ENCODE measurements around the gene AHCYL1. TPM values are rescaled to one million over a fixed set of nuclear protein-coding genes. Genes with fewer than 3 reads are reported as not detected.

Gene AHCYL1
- total RNA-seq, 1 experiment from 2014 or later, result 92.0 TPM

DNA sequence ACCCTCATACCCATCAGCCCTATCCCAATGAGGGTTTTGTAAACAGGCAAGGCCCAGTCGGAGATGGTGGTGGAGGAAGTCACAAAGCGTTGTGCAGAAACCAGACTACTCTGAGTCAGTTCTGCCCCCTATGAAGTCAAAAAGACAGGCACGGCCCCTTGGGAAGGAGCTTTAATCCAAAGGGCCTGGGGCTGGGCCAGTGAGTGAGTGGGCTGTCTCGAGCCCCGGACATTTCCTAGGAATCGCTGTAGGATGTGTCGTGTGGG is 442 bp upstream of the AHCYL1 start:
- no TSS peak for BruUV-seq (replicated peaks)
- Histone ChIP-seq H3K4me3 (replicated peaks in 1 of 2; ENCODE audit: low read depth in 1 of 2, low read length in 2 of 2) (peak overlapping the region; percentile 78 to 82), H3K27me3 (ENCODE audit: insufficient read depth, low read length) (no peaks in the 10 kb centered on the region), H3K4me2 (ENCODE audit: low read length) (peak overlapping the region; percentile 94), H3K4me1 (ENCODE audit: control insufficient read depth in 1 of 2, insufficient read depth in 2 of 2, low read length in 2 of 2) (peaks cover 6 to 35% of the 10 kb centered on the region in 2 experiments; a peak in 3 of 4 replicates), H3K9me2 (ENCODE audit: insufficient read depth) (no peaks in the 10 kb centered on the region), H3K36me3 (ENCODE audit: control insufficient read depth in 1 of 2, insufficient read depth in 2 of 2, low read length in 2 of 2) (peaks cover 0 to 5% of the 10 kb centered on the region in 2 experiments; a peak in 1 of 4 replicates), H3K79me2 (ENCODE audit: insufficient read depth, low read length) (peaks cover 42% of the 10 kb centered on the region), H3K9me3 (ENCODE audit: control insufficient read depth in 1 of 2, insufficient read depth in 1 of 2, low read depth in 1 of 2, low read length in 2 of 2) (no peaks in the 10 kb centered on the region), H3K9ac (ENCODE audit: low read length) (no peak overlapping the region), H3K27ac (ENCODE audit: low read depth, low read length) (no peak overlapping the region), H2AFZ (ENCODE audit: low read depth, low read length, poor library complexity, severe bottlenecking) (peak overlapping the region; percentile 52), H4K20me1 (ENCODE audit: insufficient read depth) (no peaks in the 10 kb centered on the region)
- ChIA-PET POLR2A (interaction anchor here (0.9 to 2.3 kb wide), 12 partner anchors 9 to 436 kb away, joined by 3 to 18 read pairs (median 6); partner anchors contain the start of genes GNAI3 and STRIP1), CTCF (interaction anchor here (0.8 to 9.0 kb wide), 30 partner anchors 9 to 476 kb away, joined by 3 to 396 read pairs (median 6); no protein-coding TSS in a partner anchor), RAD21 (ENCODE audit: low non-redundant PET in 1 of 2, low total read pairs in 2 of 2, uncharacterized antibody in 2 of 2, unreplicated experiment in 2 of 2) (interaction anchor here (0.6 to 1.6 kb wide), 12 partner anchors 27 to 438 kb away, joined by 3 to 56 read pairs (median 5); no protein-coding TSS in a partner anchor)
- TF ChIP-seq CTCF (IDR thresholded peaks at IDR 0.05 in 2 of 3, conservative IDR thresholded peaks at IDR 0.05 in 1 of 3; ENCODE audit: borderline replicate concordance in 1 of 3, insufficient read depth in 1 of 3, low read depth in 2 of 3, low read length in 2 of 3), result no peak
- peak; percentile 6; the same call in 1 of the 2 replicates for TF ChIP-seq CBX3 (IDR thresholded peaks at IDR 0.05; ENCODE audit: low read depth)
- DNase-seq (ENCODE audit: low read depth, low spot score) (no peak), ATAC-seq (peak; percentile 29)
- intact Hi-C loops (cut with micrococcal nuclease), result loop anchor here (1.0 to 5.0 kb wide), 6 partner anchors 27 to 438 kb away; no protein-coding TSS in a partner anchor

- Histone ChIP-seq H3K27ac (ENCODE audit: low read depth, low read length) (peak overlapping the region; percentile 66), H3K4me3 (replicated peaks in 1 of 2; ENCODE audit: low read depth in 1 of 2, low read length in 2 of 2) (peak overlapping the region; percentile 78 to 82), H3K36me3 (ENCODE audit: control insufficient read depth in 1 of 2, insufficient read depth in 2 of 2, low read length in 2 of 2) (peaks cover 0 to 5% of the 10 kb centered on the region in 2 experiments; a peak in 1 of 4 replicates), H3K79me2 (ENCODE audit: insufficient read depth, low read length) (peaks cover 56% of the 10 kb centered on the region), H3K4me1 (ENCODE audit: control insufficient read depth in 1 of 2, insufficient read depth in 2 of 2, low read length in 2 of 2) (peaks cover 6 to 24% of the 10 kb centered on the region in 2 experiments; a peak in 3 of 4 replicates), H3K9me2 (ENCODE audit: insufficient read depth) (no peaks in the 10 kb centered on the region), H3K9ac (ENCODE audit: low read length) (peak overlapping the region; percentile 94), H3K4me2 (ENCODE audit: low read length) (peak overlapping the region; percentile 94), H2AFZ (ENCODE audit: low read depth, low read length, poor library complexity, severe bottlenecking) (no peak overlapping the region), H3K9me3 (ENCODE audit: control insufficient read depth in 1 of 2, insufficient read depth in 1 of 2, low read depth in 1 of 2, low read length in 2 of 2) (no peaks in the 10 kb centered on the region), H3K27me3 (ENCODE audit: insufficient read depth, low read length) (no peaks in the 10 kb centered on the region), H4K20me1 (ENCODE audit: insufficient read depth) (no peaks in the 10 kb centered on the region)
- RAD21 ChIA-PET (ENCODE audit: low non-redundant PET in 1 of 2, low total read pairs in 2 of 2, uncharacterized antibody in 2 of 2, unreplicated experiment in 2 of 2), result interaction anchor here (0.8 to 1.6 kb wide), 7 partner anchors 18 to 439 kb away, joined by 3 to 56 read pairs (median 5); no protein-coding TSS in a partner anchor
- POLR2A ChIA-PET, result interaction anchor here (0.9 to 2.3 kb wide), 10 partner anchors 8 to 437 kb away, joined by 3 to 18 read pairs (median 6); partner anchors contain the start of genes GNAI3 and STRIP1
- DNase-seq (ENCODE audit: low read depth, low spot score) (no peak), ATAC-seq (no peak)
- CTCF ChIA-PET, result interaction anchor here (0.6 to 9.0 kb wide), 19 partner anchors 12 to 440 kb away, joined by 3 to 396 read pairs (median 10); partner anchors contain the start of gene GSTM4
- intact Hi-C loops (cut with micrococcal nuclease), result no loop called here
- BruUV-seq (replicated peaks), result TSS peak; percentile 39
- TF ChIP-seq SRF (IDR thresholded peaks at IDR 0.05; ENCODE audit: low read depth) (no peak), ZFX (IDR thresholded peaks at IDR 0.05) (peak; percentile 69)
These were observed 885 bp downstream of the AHCYL1 start for GRCh38 chr1:109985247-109986053.
